MV-4-11 (cell line): ENCODE data around the gene CSRP1.
"Not testable (repeated sequence)": the region's sequence is repeated elsewhere in the genome, so short reads cannot be mapped to it uniquely, and the experiment has no call there.

Experiments used
- DNase-seq: peaks from one replicate; lab custom pipeline; 2025; lab: John Stamatoyannopoulos, UW

Gene CSRP1

DNA sequence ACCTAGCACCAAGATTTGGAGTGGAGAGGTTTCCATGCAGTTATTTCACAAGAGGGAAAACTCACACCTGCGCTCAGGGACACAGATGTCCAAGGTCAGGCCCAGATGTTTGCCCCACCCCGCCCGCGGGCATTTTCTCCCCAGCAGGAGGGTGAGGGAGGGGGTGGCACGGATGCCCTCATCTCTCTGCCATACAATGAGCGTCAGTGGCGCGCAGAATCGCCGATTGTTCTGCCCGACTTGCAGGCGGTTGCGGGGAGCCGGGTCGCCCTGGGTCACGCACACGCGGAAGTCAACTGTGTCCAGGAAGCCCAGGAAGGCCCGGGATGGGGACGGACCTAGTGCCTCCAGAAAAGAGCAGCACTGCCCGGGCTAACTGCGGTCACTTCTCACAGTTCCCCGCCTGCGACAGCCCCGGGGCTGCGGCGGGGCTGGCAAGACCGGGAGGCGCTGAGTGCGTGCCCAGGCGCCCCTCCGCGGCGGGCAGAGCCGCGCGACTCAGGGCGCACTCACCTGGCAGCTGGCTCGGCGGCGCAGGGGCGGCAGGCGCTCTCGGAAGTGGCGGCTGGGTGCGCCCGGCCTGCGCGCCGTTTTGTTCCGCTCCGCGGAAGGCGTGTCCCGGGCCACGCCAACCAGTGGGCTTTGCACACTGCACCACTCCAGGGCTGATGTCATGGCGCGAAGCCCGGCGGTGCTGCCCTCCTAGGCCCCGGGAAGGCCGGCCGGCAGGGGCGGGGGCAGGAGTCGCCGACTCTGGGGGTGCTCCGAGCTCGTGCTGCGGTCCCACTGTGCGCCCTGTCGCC is at the start of gene CSRP1:
TSS of gene CSRP1 (minus strand) at position 567 of the 803 bp plus-strand sequence. CDS start 10,820 bp downstream, outside the sequence.
- DNase-seq: peak; percentile 73

DNA sequence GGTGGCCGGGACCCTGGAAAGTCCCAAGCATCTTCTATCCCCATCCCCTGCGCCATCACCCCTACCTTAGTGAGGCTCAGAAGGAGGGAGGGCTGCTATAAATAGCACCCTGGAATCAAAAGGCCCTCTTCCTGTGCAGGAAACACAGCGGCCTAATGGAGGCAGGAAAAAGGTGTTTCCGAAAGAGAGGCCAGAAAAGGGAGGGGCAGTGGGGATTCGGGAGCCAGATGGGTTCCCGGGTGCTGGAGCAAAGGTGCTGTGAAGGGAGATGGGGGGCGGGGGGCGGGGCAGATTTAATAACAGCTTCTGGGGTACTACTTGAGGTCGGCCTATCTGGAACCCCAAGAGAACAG is 48.6 kb upstream of the CSRP1 start:
- DNase-seq: no peak

DNA sequence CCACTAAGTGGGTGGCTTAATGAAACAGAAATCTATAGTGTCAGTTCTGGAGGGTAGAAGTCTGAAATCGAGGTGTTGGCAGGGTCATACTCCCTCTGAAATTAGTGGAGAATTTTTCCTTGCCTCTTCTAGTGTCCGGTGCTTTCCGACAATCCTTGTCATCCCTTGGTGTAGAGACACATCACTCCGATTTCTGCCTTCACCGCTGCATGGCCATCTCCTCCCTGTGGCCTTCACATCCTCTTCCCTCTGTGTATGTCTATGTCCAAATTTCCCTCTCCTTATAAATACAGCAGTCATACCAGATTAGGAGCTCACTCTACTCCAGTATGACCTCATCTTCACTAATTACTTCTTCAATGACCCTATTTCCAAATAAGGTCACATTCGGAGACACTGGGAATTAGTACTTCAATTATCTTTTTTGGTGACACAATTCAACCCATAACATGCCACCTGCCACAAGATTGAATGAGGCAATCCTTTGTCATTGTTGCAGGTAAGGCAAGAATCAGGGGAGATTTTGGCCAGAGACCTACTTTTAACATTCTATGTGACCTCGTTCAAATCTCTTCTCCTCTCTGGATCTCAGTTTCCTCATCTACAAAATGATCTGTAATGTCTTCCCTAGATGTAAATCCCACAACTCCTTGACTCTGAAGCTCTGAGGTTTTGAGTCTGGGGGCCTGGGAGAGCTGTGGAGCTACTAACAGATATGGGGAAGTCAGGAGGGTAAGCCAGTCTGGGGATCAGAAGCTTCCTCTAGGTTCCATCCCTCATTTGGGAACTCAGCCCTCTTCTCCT is 48.1 kb upstream of the CSRP1 start:
- DNase-seq: no peak

DNA sequence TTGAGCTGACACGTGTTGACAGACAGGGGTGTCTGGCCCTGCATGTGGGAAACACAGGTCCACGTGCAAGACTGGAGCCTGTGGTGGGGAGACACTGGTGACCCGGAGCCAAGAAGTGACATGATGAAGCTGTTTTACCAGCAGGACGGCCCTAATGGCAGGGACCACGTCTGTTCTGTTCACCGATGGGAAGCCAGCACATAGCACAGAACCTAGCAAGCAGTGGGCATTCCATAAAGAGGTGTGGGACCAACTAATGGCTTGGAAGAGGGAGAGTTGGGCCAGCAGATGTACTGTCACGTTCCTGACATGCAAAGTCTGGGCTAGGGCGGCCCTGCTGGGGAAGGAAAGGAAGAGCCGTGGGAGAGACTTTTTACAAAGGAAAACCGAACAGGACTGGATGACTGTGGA is 47.3 kb upstream of the CSRP1 start:
- DNase-seq: no peak

DNA sequence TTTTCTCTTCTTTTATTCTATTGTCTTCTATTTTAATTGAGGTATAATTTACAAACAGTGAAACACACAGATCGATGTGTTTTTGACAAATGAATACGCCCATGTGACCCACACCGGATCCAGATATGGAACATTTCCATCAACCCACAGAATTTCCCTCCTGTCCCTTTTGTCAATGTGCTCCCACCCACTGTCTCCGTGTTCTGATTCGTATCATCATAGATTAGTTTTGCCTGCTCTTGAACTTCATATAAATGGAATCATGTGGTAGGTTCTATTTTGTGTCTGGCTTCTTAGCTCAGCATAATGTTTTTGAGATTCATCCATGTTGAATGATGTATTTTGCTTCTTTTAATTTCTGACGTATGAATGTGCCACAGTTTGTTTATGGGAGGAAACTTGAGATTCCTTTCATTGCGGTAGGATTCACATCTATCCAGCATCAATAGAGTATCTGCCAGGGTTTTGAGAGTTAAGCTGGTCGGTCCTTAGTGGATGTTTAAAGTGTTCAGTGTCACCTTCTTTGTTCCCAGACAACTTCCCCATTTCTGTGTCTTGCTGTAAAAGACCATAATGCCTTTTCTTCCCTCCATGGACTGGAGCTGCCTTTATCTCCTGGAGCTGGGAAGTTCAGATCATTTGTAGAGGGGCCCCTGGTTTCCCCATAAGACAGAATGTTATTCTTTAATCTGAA is 46.7 kb upstream of the CSRP1 start:
- no peak for DNase-seq

DNA sequence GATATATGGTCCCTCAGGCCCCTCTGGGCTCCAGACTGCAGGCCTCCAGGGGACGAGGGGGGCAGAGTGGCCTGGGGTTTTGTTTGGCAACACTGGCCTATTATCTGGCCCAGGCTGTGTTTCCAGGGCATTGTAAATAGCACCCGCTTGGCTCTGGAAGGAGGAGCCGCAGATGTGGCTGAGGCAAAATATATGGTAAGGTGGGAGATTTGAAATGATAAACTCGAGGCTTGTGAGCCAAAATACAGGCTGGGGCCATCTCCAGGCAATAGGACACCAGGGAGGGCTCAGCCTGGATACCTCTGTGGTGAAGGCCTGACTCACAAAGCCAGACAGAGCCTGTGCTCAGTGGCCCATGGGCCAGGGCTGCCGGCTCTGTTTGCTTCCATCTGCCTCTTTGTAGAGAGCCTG is 46.0 kb upstream of the CSRP1 start:
- no peak for DNase-seq

DNA sequence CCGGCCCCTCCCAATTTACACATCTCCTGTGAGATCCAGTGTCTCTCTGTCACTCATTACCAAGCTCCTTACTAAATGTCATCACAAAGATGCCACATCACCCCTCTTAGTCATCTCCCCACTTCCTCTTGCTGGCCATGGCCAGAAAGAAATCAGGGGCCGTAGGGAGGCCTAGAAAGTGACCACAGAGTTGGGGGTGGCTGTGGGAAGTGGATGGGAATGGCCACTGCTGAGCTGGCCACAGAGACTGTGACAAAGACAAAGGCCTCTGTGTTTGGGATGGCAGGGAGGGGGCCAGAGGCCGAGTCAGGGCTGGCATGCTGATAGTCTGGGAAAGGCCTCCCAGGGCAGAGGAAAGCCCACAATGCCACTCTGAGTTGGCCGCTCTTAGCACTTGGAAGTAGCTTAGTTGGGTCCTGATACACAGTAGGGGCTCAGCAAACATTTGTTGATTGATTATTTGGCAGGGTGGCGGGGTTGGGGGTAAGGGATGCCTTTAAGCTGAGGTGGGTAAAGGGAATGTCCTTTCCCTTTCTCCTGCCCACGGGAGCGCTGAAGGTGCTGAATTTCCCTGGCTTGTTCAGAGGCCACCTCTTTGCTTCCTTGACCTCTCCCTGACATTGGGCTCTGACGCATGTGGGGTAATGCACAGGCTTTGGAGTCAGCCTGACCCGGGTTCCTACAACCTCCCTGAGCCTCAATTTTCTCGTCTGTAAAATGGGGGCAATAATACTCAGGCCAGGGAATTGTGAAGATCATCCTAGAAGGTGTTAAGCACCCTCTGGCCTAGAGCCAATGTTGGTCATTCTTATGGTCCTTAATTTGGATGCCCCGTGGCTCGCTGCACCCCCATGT is 45.2 kb upstream of the CSRP1 start:
- peak; percentile 81 for DNase-seq

DNA sequence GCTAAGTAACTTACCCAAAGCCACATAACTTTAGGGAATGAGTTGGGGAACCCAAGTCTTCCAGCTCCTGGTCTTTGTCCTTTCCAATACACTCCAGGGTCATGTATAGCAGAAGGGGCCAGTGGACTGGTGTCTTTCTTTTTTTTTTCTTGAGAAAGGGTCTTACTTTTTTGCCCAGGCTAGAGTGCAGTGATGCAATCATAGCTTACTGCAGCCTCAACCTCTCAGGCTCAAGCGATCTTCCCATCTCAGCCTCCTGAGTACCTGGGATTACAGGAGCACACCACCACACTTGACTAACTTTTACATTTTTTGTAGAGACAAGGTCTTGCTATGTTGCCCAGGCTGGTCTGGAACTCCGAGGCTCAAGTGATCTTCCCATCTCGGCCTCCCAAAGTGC is 44.2 kb upstream of the CSRP1 start:
- no peak for DNase-seq

DNA sequence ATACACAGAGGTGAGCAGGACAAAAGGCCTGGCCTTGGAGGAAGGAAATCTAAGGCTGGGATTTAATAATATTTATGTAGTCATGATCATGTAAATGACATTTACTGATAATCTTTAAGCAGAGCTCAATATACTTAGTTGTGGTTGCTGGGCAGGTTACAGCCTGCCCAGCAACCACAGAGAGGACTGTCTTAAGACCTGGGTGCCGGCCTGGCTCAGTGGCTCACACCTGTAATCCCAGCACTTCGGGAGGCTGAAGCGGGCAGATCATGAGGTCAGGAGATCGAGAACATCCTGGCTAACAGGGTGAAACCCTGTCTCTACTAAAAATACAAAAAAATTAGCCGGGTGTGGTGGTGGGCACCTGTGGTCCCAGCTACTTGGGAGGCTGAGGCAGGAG is 42.6 kb upstream of the CSRP1 start:
- DNase-seq: not testable (repeated sequence)

DNA sequence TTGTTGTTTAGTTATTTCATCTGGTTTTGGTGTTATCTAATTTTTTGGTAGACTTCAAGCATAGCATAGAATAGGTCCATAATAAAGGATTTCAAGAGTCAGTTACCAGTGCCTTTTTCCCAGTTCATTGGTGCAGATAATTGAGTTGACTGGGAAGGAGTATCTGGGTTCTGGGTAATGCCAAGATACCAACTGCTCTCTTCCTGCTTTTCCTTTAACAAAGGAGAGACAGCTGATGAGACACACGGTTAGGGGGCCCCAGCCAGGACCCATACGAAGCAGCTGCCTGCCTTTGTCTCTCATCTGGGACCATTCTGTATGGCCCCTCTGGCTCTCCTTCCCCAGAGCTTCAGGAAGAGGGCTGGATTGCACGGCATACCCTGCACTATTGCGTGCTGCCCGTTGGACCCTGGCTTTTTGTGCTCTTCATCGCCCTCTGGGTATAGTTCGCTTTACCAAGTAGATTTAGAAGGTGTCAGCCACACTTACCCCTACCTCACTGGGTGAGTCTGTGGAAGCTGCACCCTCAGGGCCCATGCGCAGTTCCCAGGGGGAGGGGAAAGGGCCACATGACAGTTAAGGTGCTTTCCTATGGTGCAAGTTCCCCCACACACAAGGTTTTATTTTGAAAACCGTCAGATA is 39.0 kb upstream of the CSRP1 start:
- no peak for DNase-seq

DNA sequence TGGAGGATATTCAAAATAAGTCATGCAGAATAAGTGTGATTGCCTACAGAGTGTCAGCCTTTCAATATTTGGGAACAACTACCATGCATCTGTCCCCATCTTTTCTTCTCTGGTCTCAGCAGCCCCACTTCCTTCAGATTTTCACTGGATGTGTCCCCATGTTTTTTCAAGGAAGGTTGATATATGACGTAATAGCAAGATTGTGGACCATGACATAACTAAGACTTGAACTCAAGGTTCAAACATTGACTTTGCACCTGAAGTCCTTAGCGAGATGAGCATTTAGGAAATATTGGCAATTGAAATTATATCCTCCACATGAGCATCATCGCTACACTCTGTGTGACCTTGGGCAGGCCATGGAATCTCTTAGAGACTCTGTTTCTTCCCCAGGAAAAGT is 37.8 kb upstream of the CSRP1 start:
- DNase-seq: no peak

DNA sequence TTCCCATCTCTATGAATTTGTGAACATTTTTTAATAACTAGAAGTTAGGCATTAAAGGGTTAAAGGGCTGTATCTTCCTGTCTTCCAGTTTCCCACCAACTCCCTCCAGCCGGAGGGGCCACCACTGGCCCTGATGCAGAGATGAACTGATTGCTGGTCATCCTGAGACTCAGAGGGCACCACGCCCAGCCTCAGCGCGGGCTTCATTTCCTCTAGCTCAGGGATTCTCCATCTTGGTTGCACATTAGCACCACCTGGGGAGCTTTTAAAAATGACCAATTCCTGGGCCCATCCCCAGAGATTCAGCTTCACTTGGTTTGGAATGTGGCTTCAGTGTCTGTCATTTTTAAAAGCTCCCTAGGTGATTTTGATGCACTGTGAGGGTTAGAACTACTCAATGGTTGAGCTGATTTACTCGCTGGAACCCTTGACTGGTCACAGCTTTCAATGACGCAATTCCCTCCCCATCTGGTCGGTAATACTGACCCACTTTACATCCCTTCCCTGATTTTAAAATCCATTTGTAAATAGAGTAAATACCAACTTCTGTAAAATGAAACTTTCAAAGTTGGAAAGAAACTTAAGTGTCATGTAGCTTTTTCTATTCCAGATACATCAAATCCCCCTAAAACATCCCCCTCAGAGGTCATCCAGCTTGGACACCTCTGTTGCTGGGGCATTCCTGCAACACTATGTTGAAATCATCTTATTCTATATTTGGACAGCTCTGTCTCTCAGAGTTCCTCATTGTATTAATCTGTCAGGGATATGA is 37.1 kb upstream of the CSRP1 start:
- peak; percentile 30 for DNase-seq

DNA sequence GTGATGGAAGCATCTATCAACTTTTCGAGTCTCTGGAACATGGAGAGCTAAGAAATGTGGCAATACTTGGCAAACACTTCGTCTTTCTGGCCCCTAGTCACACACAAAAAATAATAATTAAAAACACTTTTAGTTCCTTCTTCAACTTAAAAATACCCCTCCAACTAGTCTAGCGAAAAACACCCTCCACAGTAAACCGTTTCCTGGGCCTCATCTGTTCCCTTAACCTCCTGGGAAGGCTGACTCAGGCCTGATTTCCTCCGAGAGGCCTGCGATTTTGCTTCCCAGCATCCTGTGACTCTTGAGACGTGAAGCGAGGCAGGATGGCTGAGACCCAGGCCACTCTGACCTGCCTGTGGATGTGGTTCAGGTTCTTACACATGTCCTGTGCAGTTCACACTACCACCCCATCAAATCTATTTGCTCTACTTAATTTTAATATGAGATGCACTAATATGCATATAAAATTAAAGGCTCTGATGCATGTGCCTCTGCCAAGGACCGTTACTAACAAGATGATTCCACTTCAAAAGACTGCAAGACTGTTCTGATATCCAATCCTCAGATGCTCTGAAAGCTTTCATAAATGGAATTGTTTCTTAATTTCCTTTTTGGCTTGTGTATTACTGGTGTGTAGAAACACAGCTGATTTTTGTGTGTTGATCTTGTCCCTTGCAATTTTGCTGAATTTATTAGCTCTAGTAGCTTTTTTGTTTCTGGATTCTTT is 35.5 kb upstream of the CSRP1 start:
- DNase-seq: peak; percentile 53

DNA sequence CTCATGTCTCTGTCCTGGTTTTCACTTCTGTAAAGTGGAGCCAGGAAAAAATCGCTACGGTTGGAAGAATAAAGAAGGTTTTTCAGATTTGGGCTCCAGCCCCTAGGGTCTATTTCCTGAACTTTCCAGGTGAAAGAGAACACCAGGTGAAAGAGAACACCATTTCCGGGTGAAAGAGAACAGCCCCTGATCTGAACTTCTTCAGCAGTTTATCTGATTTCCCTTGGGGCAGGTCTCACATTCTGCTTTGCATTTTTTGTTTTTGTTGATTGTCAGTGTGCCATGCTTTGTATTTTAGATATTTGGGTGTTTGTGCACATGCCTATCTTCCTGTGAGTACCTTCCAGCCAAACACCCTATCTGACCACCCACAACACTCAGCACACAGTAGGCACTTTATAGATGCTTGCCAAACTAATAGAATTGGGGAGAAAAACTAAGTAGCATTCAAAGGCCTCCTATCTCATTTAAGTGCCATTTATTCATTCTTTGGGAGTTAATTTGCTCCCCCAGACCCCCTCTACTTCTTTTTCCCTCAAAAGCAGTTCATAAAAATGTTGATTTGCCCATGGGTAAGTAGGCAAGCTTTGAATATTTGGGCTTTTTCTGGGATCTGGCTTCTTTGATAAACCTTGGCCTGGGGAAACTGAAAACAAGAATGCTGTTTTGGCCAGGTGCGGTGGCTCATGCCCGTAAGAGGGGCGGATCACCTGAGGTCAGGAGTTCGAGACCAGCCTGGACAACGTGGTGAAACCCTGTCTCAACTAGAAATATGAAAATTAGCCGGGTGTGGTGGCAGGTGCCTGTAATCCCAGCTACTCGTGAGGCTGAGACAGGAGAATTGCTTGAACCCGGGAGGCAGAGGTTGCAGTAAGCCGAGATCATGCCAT is 34.2 kb upstream of the CSRP1 start:
- DNase-seq: no peak

DNA sequence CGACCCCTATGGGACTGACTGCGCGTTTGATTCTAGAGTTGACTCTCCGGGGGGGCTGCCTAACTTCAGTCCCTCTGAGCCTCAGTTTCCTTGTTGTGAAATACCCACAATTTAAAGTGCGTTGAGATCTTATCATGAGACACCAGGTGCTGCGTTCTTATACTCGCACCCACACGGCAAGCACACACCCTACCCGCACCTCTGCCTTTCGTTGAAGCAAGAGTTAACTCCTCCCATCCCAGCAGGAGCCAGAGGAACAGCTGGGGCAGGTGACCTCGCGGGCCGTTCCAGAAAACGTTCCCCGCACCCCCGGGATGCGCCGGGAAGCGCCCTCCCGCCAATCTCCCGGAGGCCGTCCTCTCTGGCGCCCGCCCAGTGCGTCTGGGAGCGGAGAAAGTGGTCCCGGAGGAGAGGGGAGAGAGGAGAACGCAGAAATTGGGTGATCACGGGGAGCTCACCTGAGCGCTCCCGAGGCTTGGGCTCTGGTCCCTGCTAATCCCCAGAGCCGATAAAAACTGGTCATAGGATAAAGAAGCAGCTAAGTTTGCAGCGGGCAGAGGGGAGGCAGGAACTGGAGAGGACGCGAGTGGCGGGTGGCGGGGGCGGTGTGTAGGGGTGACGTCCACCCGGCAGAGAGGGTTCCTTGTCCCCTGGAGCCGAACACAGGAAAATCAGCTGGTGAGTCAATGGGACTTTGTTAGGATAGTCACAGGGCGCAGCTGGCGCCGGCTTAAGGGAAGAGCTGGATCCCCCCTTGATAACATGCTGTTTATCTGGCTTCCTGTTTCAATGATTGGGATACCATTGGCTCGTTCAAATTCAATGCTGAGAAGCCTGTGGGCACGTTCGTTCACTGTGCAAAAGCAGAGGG is 32.9 kb upstream of the CSRP1 start:
- no peak for DNase-seq

DNA sequence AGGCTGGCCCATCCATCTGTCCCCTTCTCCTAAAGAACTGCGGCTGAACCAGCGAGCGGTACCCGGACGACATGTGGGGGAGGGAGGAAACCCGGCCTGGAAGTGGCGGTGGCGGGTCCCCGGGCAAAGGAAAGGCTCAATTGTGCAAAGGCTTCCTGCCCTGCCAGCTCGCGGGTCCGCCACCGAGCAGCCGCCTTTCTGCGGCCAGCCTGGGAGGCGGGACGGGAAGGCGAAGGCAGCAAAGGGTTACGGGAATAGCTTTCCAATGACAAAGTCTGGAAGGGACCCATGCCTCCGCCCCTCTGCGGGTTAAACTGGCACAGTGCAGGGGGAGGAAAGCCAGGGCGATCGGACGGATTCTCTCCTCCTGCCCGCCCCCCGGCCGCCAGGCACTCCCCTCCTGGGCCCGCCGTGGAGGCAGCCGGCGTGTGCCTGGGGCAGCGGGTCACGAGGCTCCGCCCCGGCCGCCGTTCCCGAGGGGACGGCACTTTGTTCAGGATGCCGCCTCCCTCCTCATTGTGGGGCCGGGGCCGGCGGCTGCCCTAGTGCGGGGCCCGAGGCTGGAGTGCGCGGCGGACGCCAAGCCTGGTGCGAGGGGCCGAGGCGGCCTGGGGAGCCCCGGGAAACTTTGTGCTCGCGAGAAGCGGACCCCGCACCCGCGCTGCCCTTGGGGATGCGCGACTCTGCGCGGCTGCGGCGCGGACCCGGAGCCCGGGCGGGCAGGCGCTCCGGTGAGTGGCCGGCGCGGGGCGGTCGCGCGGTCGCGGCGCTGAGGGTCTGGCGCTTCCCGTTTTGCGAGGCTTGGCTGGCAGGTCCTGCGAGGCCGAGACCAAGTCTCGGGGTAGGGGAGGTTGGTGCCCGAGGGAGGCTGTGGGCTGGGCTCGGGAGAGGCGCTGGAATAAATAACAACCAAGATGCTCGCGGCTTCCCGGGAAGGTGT is 32.0 kb upstream of the CSRP1 start, which contains the start of gene NAV1:
TSS of gene NAV1 (plus strand) at position 516 of the 940 bp plus-strand sequence. CDS start 83,758 bp downstream, outside the sequence.
- DNase-seq: no peak
